ENCODE data around the gene COL2A1. TPM values are rescaled to one million over a fixed set of nuclear protein-coding genes. Genes with fewer than 3 reads are reported as not detected.

COL2A1 gene
- total and polyA plus RNA-seq, 9 of the 15 experiments (the other 6 are each of a cell fraction or from before 2014, with no cell fraction given), result 0.46 TPM; not detected in 8

DNA sequence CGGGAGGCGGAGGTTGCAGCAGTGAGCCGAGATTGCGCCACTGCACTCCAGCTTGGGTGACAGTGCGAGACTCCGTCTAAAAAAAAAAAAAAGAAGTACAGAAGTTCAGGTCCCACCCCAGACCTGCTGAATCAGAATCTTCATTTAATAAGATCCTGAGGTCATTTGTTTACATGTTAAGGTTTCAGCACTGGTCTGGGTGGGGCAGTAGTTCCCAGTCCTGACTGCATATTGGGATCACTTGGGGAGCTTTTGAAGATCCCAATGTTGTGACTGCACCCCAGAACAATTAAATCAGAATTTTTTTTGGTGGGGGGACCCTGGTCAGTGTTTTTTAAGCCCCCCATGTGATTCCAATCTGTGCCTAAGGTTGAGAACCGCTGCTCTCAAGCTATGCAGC is 11.7 kb upstream of the COL2A1 start (continued):
- TF ChIP-seq HNRNPUL1 (IDR thresholded peaks at IDR 0.05; ENCODE audit: low read length) (no peak), KAT7 (CRISPR knock-in tag; IDR thresholded peaks at IDR 0.05; ENCODE audit: borderline replicate concordance) (no peak), IRF2 (CRISPR knock-in tag; IDR thresholded peaks at IDR 0.05) (no peak), SPI1 (IDR thresholded peaks at IDR 0.05; ENCODE audit: borderline replicate concordance, low read depth, low read length) (no peak), SMAD2 (IDR thresholded peaks at IDR 0.05; ENCODE audit: low read depth, low read length) (no peak), XRCC4 (IDR thresholded peaks at IDR 0.05; ENCODE audit: extremely low read depth, insufficient read depth, insufficient read length) (no peak), ZMIZ1 (IDR thresholded peaks at IDR 0.05; ENCODE audit: low read depth in 2 of 2, low read length in 2 of 2) (no peak), ARID3B (CRISPR knock-in tag; IDR thresholded peaks at IDR 0.05; ENCODE audit: borderline replicate concordance) (no peak), ETV1 (tag; conservative IDR thresholded peaks at IDR 0.05; ENCODE audit: low read depth) (no peak)
